ENCODE data around the gene HOXC4. TPM values are rescaled to one million over a fixed set of nuclear protein-coding genes. Genes with fewer than 3 reads are reported as not detected.
A peak's percentile ranks its signal among the peaks of the same experiment; 100 is the strongest.

The HOXC4 gene
- total RNA-seq, 3 donors from 2014 or later, result 2.3 TPM; not detected in 2

DNA sequence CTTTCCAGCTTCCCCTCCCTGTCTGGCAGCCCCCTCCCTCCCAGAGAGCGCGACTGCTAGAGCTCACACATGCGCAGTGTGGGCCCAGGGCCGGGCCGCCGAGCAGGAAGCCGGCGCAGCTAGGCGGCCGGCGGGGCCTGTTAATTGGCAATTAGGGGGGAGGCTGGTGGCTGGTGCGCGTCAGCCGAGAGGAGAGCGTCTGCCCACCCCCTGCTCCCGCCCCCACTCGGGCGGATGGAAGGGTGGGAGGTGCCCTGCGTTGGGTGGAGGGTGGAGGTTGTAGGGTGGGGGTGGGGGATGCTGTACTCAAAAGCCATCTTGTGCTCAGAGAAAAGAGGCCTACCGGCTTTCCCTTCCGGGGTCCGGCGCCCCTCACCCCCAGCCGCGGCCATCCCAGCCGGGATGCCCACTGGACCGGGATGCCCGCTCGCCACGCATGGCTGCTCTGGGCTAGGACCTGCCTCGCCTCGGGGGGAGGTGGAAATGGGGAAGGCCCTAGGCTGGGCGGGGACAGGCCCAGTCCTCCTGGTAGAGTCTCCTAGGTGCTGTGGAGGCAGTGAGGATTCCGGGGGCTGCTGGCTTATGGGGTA lies 35.7 kb upstream of the HOXC4 start:
- DNase-seq (peak; percentile 53 to 79 (median 71)), ATAC-seq (peak; percentile 76)
- H3K9me3 ChIP-seq, result no peaks in the 10 kb centered on the region
- intact Hi-C loops (cut with DNase I, micrococcal nuclease), result no loop called here
- TF ChIP-seq, protein P1, sequence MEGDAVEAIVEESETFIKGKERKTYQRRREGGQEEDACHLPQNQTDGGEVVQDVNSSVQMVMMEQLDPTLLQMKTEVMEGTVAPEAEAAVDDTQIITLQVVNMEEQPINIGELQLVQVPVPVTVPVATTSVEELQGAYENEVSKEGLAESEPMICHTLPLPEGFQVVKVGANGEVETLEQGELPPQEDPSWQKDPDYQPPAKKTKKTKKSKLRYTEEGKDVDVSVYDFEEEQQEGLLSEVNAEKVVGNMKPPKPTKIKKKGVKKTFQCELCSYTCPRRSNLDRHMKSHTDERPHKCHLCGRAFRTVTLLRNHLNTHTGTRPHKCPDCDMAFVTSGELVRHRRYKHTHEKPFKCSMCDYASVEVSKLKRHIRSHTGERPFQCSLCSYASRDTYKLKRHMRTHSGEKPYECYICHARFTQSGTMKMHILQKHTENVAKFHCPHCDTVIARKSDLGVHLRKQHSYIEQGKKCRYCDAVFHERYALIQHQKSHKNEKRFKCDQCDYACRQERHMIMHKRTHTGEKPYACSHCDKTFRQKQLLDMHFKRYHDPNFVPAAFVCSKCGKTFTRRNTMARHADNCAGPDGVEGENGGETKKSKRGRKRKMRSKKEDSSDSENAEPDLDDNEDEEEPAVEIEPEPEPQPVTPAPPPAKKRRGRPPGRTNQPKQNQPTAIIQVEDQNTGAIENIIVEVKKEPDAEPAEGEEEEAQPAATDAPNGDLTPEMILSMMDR (IDR thresholded peaks at IDR 0.05), result no peak
- peaks cover 6% of the 10 kb centered on the region for H3K4me1 ChIP-seq (ENCODE audit: low read depth)
- no peaks in the 10 kb centered on the region for H3K36me3 ChIP-seq (ENCODE audit: low read depth)
- H3K4me3 ChIP-seq, result no peak overlapping the region

DNA sequence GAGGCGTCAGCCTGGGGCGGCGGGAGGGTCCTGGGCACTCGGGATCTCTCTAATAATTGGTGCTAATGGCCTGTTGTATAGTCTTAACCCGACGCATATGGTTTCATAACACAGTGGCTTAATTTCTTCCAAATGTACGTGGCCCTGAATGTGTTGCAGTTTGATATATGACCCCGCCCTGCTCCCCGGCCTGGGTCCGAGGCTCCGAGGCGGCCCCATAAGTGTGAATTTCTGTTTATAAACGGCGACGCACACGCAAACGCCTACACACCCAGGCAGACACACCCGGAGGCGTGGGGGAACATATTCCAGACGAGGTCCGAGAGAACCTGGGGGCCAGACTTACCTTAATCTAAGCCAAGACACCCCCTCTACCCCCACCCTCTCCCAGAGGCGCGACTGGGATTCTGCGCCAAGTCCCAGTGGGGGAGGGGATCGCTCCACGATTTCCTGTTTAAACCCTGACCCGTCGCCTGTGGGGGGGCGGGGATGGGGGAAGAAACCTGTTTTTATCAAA lies 35.1 kb upstream of the HOXC4 start:
- TF ChIP-seq, protein P1 (IDR thresholded peaks at IDR 0.05), result no peak
- Histone ChIP-seq H3K4me3 (no peak overlapping the region), H3K36me3 (ENCODE audit: low read depth) (no peaks in the 10 kb centered on the region), H3K9me3 (no peaks in the 10 kb centered on the region), H3K4me1 (ENCODE audit: low read depth) (peaks cover 6% of the 10 kb centered on the region)
- ATAC-seq (no peak), DNase-seq (no peak)
- intact Hi-C loops (cut with DNase I, micrococcal nuclease), result no loop called here

DNA sequence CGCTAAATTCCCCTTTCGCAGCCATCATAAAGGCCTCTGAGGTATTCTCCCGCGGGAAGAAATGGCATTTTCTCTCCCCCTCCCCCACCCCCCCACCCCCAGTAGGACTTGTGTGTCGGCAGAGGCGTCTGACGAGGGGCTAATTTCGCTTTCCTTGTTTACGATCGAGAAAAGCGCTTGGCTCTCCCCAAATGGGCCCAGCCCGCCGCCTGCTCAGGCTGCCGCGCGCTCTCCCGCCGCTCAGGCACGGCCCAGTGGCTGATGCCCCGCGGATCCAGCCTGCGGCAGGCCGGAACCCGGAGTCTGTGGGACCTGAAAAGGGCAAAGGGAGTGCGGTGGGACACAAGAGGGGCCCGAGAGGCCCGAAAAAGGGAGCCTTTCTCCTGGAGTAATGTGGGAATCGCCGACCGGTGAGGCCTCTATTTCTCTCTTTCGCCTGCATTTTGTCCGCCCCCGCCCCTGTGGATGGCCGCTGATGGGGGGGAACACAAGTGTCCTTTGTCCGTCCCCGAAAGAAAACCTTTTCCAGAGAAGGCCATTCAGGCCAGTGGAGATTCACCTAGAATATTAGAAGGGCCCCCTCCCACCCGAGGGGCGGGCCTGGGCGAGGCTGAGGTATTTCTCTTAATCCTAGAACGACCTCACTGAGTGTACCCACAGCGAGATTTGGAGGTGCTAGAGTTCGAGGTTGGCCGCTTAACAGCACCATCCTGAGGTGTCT lies 34.4 kb upstream of the HOXC4 start:
- no peak overlapping the region for H3K4me3 ChIP-seq
- H3K36me3 ChIP-seq (ENCODE audit: low read depth), result no peaks in the 10 kb centered on the region
- intact Hi-C loops (cut with DNase I, micrococcal nuclease), result no loop called here
- H3K9me3 ChIP-seq, result no peaks in the 10 kb centered on the region
- no peak for ATAC-seq
- H3K4me1 ChIP-seq (ENCODE audit: low read depth), result peaks cover 6% of the 10 kb centered on the region
- TF ChIP-seq, protein P1 (IDR thresholded peaks at IDR 0.05), result no peak
- DNase-seq, result no peak

DNA sequence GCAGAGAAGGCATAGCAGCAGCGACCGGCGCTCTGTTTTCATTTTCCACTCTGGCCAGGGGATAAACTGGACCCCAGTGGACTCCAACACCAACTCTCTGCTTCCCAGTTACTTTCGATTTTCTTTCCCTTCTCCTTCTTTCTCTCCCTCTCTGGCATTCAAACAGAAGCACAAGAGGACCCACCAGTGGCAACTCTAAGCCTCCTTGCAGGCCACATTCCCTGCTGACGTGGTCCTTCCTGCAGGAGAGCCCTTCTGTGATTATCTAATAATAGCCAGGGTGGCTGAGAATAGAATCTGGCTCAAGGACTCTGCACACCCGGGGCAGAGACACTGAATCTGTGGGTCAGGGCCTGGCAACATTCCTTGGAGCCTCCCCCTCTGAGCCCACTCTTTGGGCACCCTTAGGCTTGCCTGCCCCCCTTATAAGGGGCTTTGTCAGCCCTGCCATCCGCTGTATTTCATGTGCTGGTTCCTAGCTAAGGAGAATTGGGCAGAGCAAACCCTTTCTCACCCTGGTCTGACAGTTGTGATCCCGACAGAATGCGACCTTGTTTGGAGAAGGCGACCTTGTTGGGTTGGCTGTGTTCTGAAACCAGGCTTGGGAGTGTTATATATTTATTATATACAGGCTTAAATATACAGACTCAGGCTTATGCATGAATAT lies 33.6 kb upstream of the HOXC4 start:
- ATAC-seq, result no peak
- DNase-seq, result no peak
- TF ChIP-seq, protein P1 (IDR thresholded peaks at IDR 0.05), result no peak
- Histone ChIP-seq H3K9me3 (no peaks in the 10 kb centered on the region), H3K4me1 (ENCODE audit: low read depth) (peaks cover 6% of the 10 kb centered on the region), H3K36me3 (ENCODE audit: low read depth) (no peaks in the 10 kb centered on the region), H3K4me3 (no peak overlapping the region)
- intact Hi-C loops (cut with DNase I, micrococcal nuclease), result no loop called here

DNA sequence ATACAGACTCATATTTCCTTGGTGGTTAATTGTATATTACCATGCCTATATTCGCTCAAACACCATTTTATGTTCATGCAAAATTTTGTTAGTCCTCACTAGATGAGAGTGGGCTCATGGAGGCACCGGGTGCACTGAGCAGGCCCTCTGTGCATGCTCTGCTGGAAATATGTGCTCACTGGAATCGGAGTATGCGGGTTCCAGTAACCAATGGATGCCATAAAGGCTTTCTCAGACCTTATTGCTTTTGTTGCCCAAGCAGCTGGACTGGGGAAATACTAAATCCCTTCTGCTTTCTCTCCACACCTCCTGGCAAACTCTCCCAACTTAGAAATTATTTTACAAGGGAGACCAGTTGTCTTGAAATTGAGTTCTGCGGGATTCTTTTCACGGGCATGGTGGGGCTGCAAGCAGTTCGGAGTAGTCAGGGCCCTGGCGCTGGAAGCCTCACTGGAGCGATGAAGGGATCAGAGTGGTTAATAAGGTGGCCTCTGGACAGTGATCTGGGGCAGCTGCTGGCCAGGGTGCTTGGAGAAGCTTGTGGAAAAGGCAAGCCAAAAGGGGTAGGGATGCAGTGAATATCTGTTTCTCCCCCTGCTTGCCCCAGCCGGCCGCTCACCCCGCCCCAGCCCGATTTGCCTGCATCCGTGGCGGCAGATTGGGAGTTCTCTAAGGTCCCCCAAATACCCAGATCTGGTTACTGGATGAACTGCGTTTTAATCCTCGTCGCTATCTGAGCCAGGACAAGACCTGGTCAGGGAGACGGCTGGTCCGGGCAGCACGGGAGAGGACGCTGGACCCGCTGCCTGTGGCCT lies 32.8 kb upstream of the HOXC4 start:
- no peaks in the 10 kb centered on the region for H3K36me3 ChIP-seq (ENCODE audit: low read depth)
- peaks cover 6% of the 10 kb centered on the region for H3K4me1 ChIP-seq (ENCODE audit: low read depth)
- intact Hi-C loops (cut with DNase I, micrococcal nuclease), result no loop called here
- H3K9me3 ChIP-seq, result no peaks in the 10 kb centered on the region
- DNase-seq (no peak), ATAC-seq (no peak)
- TF ChIP-seq, protein P1 (IDR thresholded peaks at IDR 0.05), result no peak
- H3K4me3 ChIP-seq, result no peak overlapping the region
